Natural killer cell (primary cell): ENCODE results near the gene CAPZA1. TPM values are rescaled to one million over a fixed set of nuclear protein-coding genes. Genes with fewer than 3 reads are reported as not detected.

Experiments used
- ATAC-seq, 3 donors: fragments of 150-1000 bp in 2 of 3; fragments of 200-7000 bp in 1 of 3; cut with Tn5 transposase; 1 replicate in 1 of 3; 2 replicates in 2 of 3; pipeline ENCODE4 v1.10.0; 2021; ENCODE audit warnings: mild to moderate bottlenecking in 2 of 3, moderate library complexity in 2 of 3
- DNase-seq, 2 donors: peaks; one replicate each; pipeline versions ENCODE4 v3.0.0 to v3.0.0-alpha.2; 2013 to 2021; ENCODE audit warnings: mixed read lengths in 1 of 2
- H3K27ac ChIP-seq: one replicate; pipeline ENCODE4 v1.5.1; 2013; ENCODE audit warnings: mild to moderate bottlenecking, low read length
- H3K27me3 ChIP-seq: one replicate; pipeline ENCODE4 v1.6.1; 2013; ENCODE audit warnings: low read length; ENCODE audit not compliant: control insufficient read depth, insufficient read depth
- H3K36me3 ChIP-seq: one replicate; pipeline ENCODE4 v1.6.1; 2013; ENCODE audit warnings: low read length; ENCODE audit not compliant: control insufficient read depth, insufficient read depth
- H3K4me1 ChIP-seq: one replicate; pipeline ENCODE4 v1.6.1; 2013; ENCODE audit warnings: low read length; ENCODE audit not compliant: control insufficient read depth, insufficient read depth
- H3K4me3 ChIP-seq: one replicate; pipeline ENCODE4 v1.5.1; 2013; ENCODE audit warnings: low read length
- H3K9me3 ChIP-seq: one replicate; pipeline ENCODE4 v1.6.1; 2013; ENCODE audit warnings: low read length; ENCODE audit not compliant: control insufficient read depth, insufficient read depth
- H3K27ac Mint-ChIP-seq, 2 donors: one replicate each; pipeline ENCODE4 v1.8.0; 2022; ENCODE audit warnings: mild to moderate bottlenecking in 2 of 2, mixed read lengths in 2 of 2, moderate library complexity in 1 of 2
- H3K27me3 Mint-ChIP-seq, 2 donors: one replicate each; pipeline ENCODE4 v1.8.0; 2022; ENCODE audit warnings: low read depth in 2 of 2, mixed read lengths in 2 of 2
- H3K36me3 Mint-ChIP-seq: one replicate; pipeline ENCODE4 v1.8.0; 2022; ENCODE audit warnings: mixed read lengths
- H3K4me1 Mint-ChIP-seq, 2 donors: one replicate each; pipeline ENCODE4 v1.8.0; 2022; ENCODE audit warnings: mixed read lengths in 2 of 2
- H3K4me3 Mint-ChIP-seq: one replicate; pipeline ENCODE4 v1.8.0; 2022; ENCODE audit warnings: mild to moderate bottlenecking, moderate library complexity, mixed read lengths
- H3K9me3 Mint-ChIP-seq, 2 donors: one replicate each; pipeline ENCODE4 v1.8.0; 2022; ENCODE audit warnings: mixed read lengths in 2 of 2
- WGBS: methylation state at CpG from one replicate; pipeline ENCODE4 v1.1.7; 2013; ENCODE audit warnings: missing lambda C conversion rate; ENCODE audit not compliant: insufficient coverage; 5-methylcytosine and 5-hydroxymethylcytosine counted together
- intact Hi-C: fragments of 100-400 bp; cut with micrococcal nuclease; formaldehyde crosslinking; loops from one replicate; pipeline ENCODE4 v1.14.2; 2022
- total RNA-seq, 4 donors: library from RNA; stranded (reverse); fragments of 120-200 nt in 1 of 4; gene quantifications; one replicate each; pipeline versions ENCODE4 v1.2.3 to v1.2.4, GENCODE V29; 2013 to 2022
- TF ChIP-seq, protein P1 (sequence below): fragments of 200-600 bp; IDR thresholded peaks from one replicate; pipeline ENCODE4 v1.8.0; 2022; ENCODE audit warnings: antibody characterized with exemption

The CAPZA1 gene
- total RNA-seq, 3 donors from 2014 or later (not counting 1 experiment from before 2014, with no cell fraction given), result 231 to 244 (median 233) TPM

DNA sequence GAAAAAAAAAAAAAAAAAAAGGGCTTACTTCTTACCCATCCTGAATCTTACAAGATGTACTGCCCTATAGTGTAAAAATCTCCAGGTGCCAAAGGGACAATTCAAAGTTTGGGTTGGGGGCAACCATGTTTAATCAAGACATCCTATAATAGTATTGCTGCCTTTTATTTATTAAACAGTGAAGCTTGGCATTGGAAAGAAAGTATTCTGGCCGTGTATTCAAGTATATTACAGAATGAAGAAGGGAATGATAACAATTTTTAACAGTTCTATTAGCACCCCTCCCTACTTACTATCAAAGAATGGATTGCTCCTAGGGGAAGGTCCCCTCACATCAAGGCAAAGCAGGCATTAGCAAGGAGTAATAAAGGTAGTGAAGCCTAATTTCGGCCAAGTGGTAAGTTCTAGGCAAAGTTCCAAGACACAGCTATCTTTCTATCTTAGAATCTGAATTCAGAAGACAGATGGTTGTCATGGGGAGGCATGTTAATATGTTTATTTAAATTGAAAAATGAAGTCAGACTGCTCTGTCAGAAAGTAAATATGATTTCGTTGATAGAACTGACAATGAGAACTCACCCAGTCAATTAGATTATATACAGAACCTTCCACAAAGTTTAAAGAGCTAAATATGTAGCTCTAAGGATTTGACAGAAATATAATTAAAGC lies 25.3 kb upstream of the CAPZA1 start:
- no peaks in the 10 kb centered on the region for H3K9me3 Mint-ChIP-seq
- WGBS, result 100% methylated on average over 1 of the region's 3 CpGs
- H3K27me3 Mint-ChIP-seq, result no peaks in the 10 kb centered on the region
- H3K4me3 Mint-ChIP-seq, result no peak overlapping the region
- Histone ChIP-seq H3K9me3 (peaks cover 4% of the 10 kb centered on the region), H3K4me3 (no peak overlapping the region), H3K27me3 (no peaks in the 10 kb centered on the region), H3K27ac (no peak overlapping the region), H3K36me3 (peaks cover 12% of the 10 kb centered on the region), H3K4me1 (no peaks in the 10 kb centered on the region)
- H3K27ac Mint-ChIP-seq, result no peak overlapping the region
- intact Hi-C loops, result no loop called here
- H3K36me3 Mint-ChIP-seq, result peaks cover 10% of the 10 kb centered on the region
- H3K4me1 Mint-ChIP-seq, result no peaks in the 10 kb centered on the region
- ATAC-seq (no peak), DNase-seq (no peak)
- TF ChIP-seq, protein P1, sequence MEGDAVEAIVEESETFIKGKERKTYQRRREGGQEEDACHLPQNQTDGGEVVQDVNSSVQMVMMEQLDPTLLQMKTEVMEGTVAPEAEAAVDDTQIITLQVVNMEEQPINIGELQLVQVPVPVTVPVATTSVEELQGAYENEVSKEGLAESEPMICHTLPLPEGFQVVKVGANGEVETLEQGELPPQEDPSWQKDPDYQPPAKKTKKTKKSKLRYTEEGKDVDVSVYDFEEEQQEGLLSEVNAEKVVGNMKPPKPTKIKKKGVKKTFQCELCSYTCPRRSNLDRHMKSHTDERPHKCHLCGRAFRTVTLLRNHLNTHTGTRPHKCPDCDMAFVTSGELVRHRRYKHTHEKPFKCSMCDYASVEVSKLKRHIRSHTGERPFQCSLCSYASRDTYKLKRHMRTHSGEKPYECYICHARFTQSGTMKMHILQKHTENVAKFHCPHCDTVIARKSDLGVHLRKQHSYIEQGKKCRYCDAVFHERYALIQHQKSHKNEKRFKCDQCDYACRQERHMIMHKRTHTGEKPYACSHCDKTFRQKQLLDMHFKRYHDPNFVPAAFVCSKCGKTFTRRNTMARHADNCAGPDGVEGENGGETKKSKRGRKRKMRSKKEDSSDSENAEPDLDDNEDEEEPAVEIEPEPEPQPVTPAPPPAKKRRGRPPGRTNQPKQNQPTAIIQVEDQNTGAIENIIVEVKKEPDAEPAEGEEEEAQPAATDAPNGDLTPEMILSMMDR, result no peak

DNA sequence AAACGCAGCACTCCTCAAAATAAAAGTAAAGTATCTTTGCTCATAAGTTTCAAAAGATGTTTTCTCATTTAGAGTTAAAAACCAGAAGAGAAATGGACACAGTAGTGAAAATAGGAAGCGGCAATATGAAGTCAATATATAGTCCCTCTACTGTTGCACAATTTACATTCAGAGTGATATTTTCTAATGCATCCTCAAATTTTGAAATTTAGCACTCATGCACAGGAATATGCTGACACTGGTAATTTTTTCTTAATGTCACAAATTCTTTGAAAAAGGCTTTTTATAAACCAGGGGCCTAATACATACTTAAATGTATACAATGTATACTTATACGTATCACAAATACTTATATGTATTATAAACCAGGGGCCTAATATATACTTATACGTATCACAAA lies 20.2 kb upstream of the CAPZA1 start:
- Histone ChIP-seq H3K36me3 (peaks cover 7% of the 10 kb centered on the region), H3K27me3 (no peaks in the 10 kb centered on the region), H3K4me1 (no peaks in the 10 kb centered on the region), H3K9me3 (no peaks in the 10 kb centered on the region), H3K4me3 (no peak overlapping the region), H3K27ac (no peak overlapping the region)
- WGBS, result 100% methylated on average over 1 of the region's 4 CpGs
- Mint-ChIP-seq H3K9me3 (no peaks in the 10 kb centered on the region), H3K4me1 (no peaks in the 10 kb centered on the region), H3K4me3 (no peak overlapping the region), H3K27ac (no peak overlapping the region), H3K27me3 (no peaks in the 10 kb centered on the region), H3K36me3 (no peaks in the 10 kb centered on the region)
- DNase-seq (no peak), ATAC-seq (no peak)
- intact Hi-C loops, result no loop called here
- TF ChIP-seq, protein P1, result no peak

DNA sequence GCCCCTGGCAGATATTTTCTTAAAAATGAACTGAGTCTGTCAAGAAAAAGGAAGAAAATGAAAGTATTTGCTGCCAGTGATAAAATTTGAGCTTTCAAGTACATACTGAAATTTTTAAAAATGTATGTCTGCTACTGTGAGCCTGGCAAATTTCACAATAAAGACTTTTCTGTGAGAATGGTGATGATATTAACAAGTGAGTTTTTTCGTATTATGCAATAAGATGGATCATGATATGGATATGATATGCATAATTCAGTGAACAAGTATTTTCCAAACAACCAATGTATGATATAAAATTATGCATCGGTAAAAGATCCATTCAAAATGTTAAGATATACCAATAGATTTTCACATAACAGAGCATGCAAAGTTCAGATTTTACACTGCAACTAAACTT lies 16.6 kb upstream of the CAPZA1 start:
- Histone ChIP-seq H3K27ac (no peak overlapping the region), H3K36me3 (peaks cover 9% of the 10 kb centered on the region), H3K27me3 (no peaks in the 10 kb centered on the region), H3K4me1 (no peaks in the 10 kb centered on the region), H3K9me3 (no peaks in the 10 kb centered on the region), H3K4me3 (no peak overlapping the region)
- no peak overlapping the region for H3K27ac Mint-ChIP-seq
- intact Hi-C loops, result no loop called here
- no peaks in the 10 kb centered on the region for H3K4me1 Mint-ChIP-seq
- H3K9me3 Mint-ChIP-seq, result no peaks in the 10 kb centered on the region
- no peak overlapping the region for H3K4me3 Mint-ChIP-seq
- no CpG with 5 or more reads among the region's 2 CpGs for WGBS
- no peaks in the 10 kb centered on the region for H3K36me3 Mint-ChIP-seq
- DNase-seq (no peak), ATAC-seq (no peak)
- H3K27me3 Mint-ChIP-seq, result no peaks in the 10 kb centered on the region
- TF ChIP-seq, protein P1, result no peak

DNA sequence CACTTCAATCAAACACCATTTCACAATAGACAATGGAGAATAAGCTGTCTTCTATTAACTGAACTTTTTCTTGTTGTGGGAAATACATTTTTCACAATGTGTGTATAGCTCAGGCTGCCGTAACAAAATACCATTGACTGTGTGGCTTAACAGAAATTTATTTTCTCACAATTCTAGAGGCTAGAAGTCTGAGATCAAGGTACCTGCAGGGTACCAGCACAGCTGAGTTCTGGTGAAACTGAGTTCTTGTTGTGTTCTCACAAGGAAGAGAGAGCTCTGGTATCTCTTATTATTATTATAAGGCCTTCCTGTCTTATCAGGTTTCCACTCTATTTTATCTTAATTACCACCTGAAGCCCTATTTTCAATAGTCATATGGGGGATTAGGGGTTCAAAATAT lies 16.1 kb upstream of the CAPZA1 start:
- H3K27ac Mint-ChIP-seq, result no peak overlapping the region
- H3K9me3 Mint-ChIP-seq, result no peaks in the 10 kb centered on the region
- no peaks in the 10 kb centered on the region for H3K4me1 Mint-ChIP-seq
- no peak overlapping the region for H3K4me3 ChIP-seq
- WGBS, result 100% methylated on average over 1 of the region's 1 CpG
- peaks cover 13% of the 10 kb centered on the region for H3K36me3 ChIP-seq
- H3K9me3 ChIP-seq, result no peaks in the 10 kb centered on the region
- no peak overlapping the region for H3K4me3 Mint-ChIP-seq
- intact Hi-C loops, result no loop called here
- no peak overlapping the region for H3K27ac ChIP-seq
- no peak for DNase-seq
- ATAC-seq, result no peak
- TF ChIP-seq, protein P1, result no peak
- no peaks in the 10 kb centered on the region for H3K4me1 ChIP-seq
- no peaks in the 10 kb centered on the region for H3K36me3 Mint-ChIP-seq
- no peaks in the 10 kb centered on the region for H3K27me3 ChIP-seq
- no peaks in the 10 kb centered on the region for H3K27me3 Mint-ChIP-seq
